Measurements from ENCODE around the gene DGCR6.
"Not testable (repeated sequence)": the region's sequence is repeated elsewhere in the genome, so short reads cannot be mapped to it uniquely, and the experiment has no call there.

DGCR6 gene

GRCh38 chr22:18931905-18932652 is 26.0 kb downstream of the DGCR6 start:
- DNase-seq (no peak), ATAC-seq (no peak)

GRCh38 chr22:18933914-18934313 is 27.8 kb downstream of the DGCR6 start:
- DNase-seq, result no peak
- ATAC-seq, result peak; percentile 65

- not testable (repeated sequence) for DNase-seq, ATAC-seq
Measured at GRCh38 chr22:18934688-18935087, 28.6 kb downstream of the DGCR6 start.

GRCh38 chr22:18935889-18936529 is 29.9 kb downstream of the DGCR6 start, which contains the start of gene PRODH:
PRODH (minus strand) TSS chr22:18936293; CDS start chr22:18936287, 6 bp downstream.
- DNase-seq, result no peak
- peak; percentile 53 for ATAC-seq

GRCh38 chr22:18938691-18939090 is 32.6 kb downstream of the DGCR6 start:
- ATAC-seq, DNase-seq: not testable (repeated sequence)

- ATAC-seq, DNase-seq: not testable (repeated sequence)
Measured at GRCh38 chr22:18947105-18947504, 41.0 kb downstream of the DGCR6 start.

- ATAC-seq (no peak), DNase-seq (no peak)
Measured at GRCh38 chr22:18947905-18948304, 41.8 kb downstream of the DGCR6 start.

GRCh38 chr22:18950141-18950540 is 44.0 kb downstream of the DGCR6 start:
- DNase-seq (no peak), ATAC-seq (no peak)

- DNase-seq, result no peak
- ATAC-seq, result no peak
Measured at GRCh38 chr22:18952022-18952421, 45.9 kb downstream of the DGCR6 start.

- ATAC-seq, DNase-seq: not testable (repeated sequence)
Measured at GRCh38 chr22:18953128-18953527, 47.0 kb downstream of the DGCR6 start.

GRCh38 chr22:18954303-18954989 is 48.3 kb downstream of the DGCR6 start:
- ATAC-seq (peak; percentile 61), DNase-seq (peak; percentile 71)

- ATAC-seq, result no peak
- DNase-seq, result no peak
Measured at GRCh38 chr22:18954990-18955571, 49.0 kb downstream of the DGCR6 start.

GRCh38 chr22:18955696-18956095 is 49.6 kb downstream of the DGCR6 start:
- ATAC-seq (no peak), DNase-seq (no peak)

- not testable (repeated sequence) for DNase-seq, ATAC-seq
Measured at GRCh38 chr22:18956121-18956895, 50.2 kb downstream of the DGCR6 start.

GRCh38 chr22:18956956-18957355 is 50.8 kb downstream of the DGCR6 start:
- not testable (repeated sequence) for DNase-seq, ATAC-seq

GRCh38 chr22:18957621-18958320 is 51.7 kb downstream of the DGCR6 start:
- DNase-seq, ATAC-seq: not testable (repeated sequence)

- DNase-seq, ATAC-seq: not testable (repeated sequence)
Measured at GRCh38 chr22:18958321-18958705, 52.2 kb downstream of the DGCR6 start.

GRCh38 chr22:18958738-18959137 is 52.6 kb downstream of the DGCR6 start:
- peak; percentile 76 for ATAC-seq
- DNase-seq, result peak; percentile 50

GRCh38 chr22:18959266-18959665 is 53.1 kb downstream of the DGCR6 start:
- not testable (repeated sequence) for DNase-seq, ATAC-seq

- ATAC-seq, DNase-seq: not testable (repeated sequence)
Measured at GRCh38 chr22:18959741-18960140, 53.6 kb downstream of the DGCR6 start.

Data from stimulated activated naive CD8-positive, alpha-beta T cell treated with anti-CD3 and anti-CD28 coated beads, Interleukin-15, Interleukin-2, amounts not matched to agents 100 U/mL and 50 U/mL, for 24 hours (primary cell).